Hepatocyte (in vitro differentiated cells): ENCODE results near the gene HMCN1. TPM values are rescaled to one million over a fixed set of nuclear protein-coding genes. Genes with fewer than 3 reads are reported as not detected.

Source experiments
- DNase-seq: peaks from one replicate; pipeline ENCODE4 v3.0.0-alpha.2; 2016; ENCODE audit warnings: low spot score
- H2AFZ ChIP-seq: fragments of 200-600 bp; sonication (generic); 2 replicates; pipeline ENCODE4 v1.6.0; 2016; ENCODE audit warnings: antibody characterized with exemption, mild to moderate bottlenecking
- H3K27ac ChIP-seq: fragments of 200-600 bp; sonication (generic); 2 replicates; pipeline ENCODE4 v1.5.1; 2016; ENCODE audit warnings: mild to moderate bottlenecking
- H3K27me3 ChIP-seq: fragments of 200-600 bp; sonication (generic); 2 replicates; pipeline ENCODE4 v1.6.1; 2016
- H3K36me3 ChIP-seq: fragments of 200-600 bp; sonication (generic); replicated peaks from 2 replicates; pipeline ENCODE4 v1.5.1; 2016; ENCODE audit warnings: low read depth; ENCODE audit not compliant: insufficient read depth
- H3K4me1 ChIP-seq: fragments of 200-600 bp; sonication (generic); 2 replicates; pipeline ENCODE4 v1.5.1; 2016; ENCODE audit warnings: mild to moderate bottlenecking, moderate library complexity; ENCODE audit not compliant: insufficient read depth
- H3K4me2 ChIP-seq: fragments of 200-600 bp; sonication (generic); 2 replicates; pipeline ENCODE4 v1.6.0; 2016
- H3K4me3 ChIP-seq: fragments of 200-600 bp; sonication (generic); 2 replicates; pipeline ENCODE4 v1.5.1; 2016; ENCODE audit warnings: mild to moderate bottlenecking
- H3K79me2 ChIP-seq: fragments of 200-600 bp; sonication (generic); 2 replicates; pipeline ENCODE4 v1.6.0; 2017; ENCODE audit warnings: mild to moderate bottlenecking
- H3K9me2 ChIP-seq: fragments of 200-600 bp; sonication (generic); replicated peaks from 2 replicates; pipeline ENCODE4 v1.6.0; 2017; ENCODE audit warnings: mild to moderate bottlenecking; ENCODE audit not compliant: insufficient read depth
- H3K9me3 ChIP-seq: fragments of 200-600 bp; sonication (generic); 2 replicates; pipeline ENCODE4 v1.5.1; 2016; ENCODE audit warnings: low read depth, mild to moderate bottlenecking
- H4K20me1 ChIP-seq: fragments of 200-600 bp; sonication (generic); 2 replicates; pipeline ENCODE4 v1.6.0; 2016; ENCODE audit warnings: mild to moderate bottlenecking; ENCODE audit not compliant: insufficient read depth, poor library complexity, severe bottlenecking
- CTCF ChIP-seq: fragments of 200-600 bp; sonication (generic); IDR thresholded peaks from 2 replicates; pipeline ENCODE4 v1.5.1; 2016; ENCODE audit warnings: antibody characterized with exemption, mild to moderate bottlenecking; ENCODE audit not compliant: poor library complexity
- EZH2 ChIP-seq: fragments of 200-600 bp; sonication (generic); IDR thresholded peaks from 2 replicates; pipeline ENCODE4 v1.6.1; 2016; ENCODE audit warnings: antibody characterized with exemption, mild to moderate bottlenecking, borderline replicate concordance
- EZH2phosphoT487 ChIP-seq: fragments of 200-600 bp; sonication (generic); IDR thresholded peaks from one replicate; pipeline ENCODE4 v1.6.1; 2018; ENCODE audit warnings: antibody characterized with exemption, mild to moderate bottlenecking, low read depth, moderate library complexity; ENCODE audit not compliant: unreplicated experiment, severe bottlenecking
- WGBS: methylation state at CpG from one replicate; pipeline ENCODE4 v1.1.6; 2016; ENCODE audit warnings: low lambda C conversion rate; ENCODE audit errors: missing lambda C conversion rate; 5-methylcytosine and 5-hydroxymethylcytosine counted together
- polyA plus RNA-seq: library from polyadenylated mRNA; unstranded; fragments of >200 nt; fragmentation: Nextera tagmentation; extraction: Ambion mirVana; gene quantifications from 2 replicates; pipeline ENCODE4 v1.2.1, GENCODE V29; 2016
- total RNA-seq: library from RNA; depleted of rRNA; stranded (reverse); fragments of >200 nt; gene quantifications from 2 replicates; pipeline ENCODE4 v1.2.3, GENCODE V29; 2014

HMCN1 gene
- total and polyA plus RNA-seq, 2 experiments from 2014 or later: 2.3 to 13.4 TPM

- H3K36me3 ChIP-seq: no peaks in the 10 kb centered on the region
- H3K27me3 ChIP-seq: no peaks in the 10 kb centered on the region
- no peak for DNase-seq
- no peaks in the 10 kb centered on the region for H4K20me1 ChIP-seq
- H3K9me3 ChIP-seq: no peaks in the 10 kb centered on the region
- no peak overlapping the region for H3K4me2 ChIP-seq
- H3K4me3 ChIP-seq: no peak overlapping the region
- no peaks in the 10 kb centered on the region for H3K9me2 ChIP-seq
- no peak overlapping the region for H3K27ac ChIP-seq
- no peak overlapping the region for H2AFZ ChIP-seq
- H3K4me1 ChIP-seq: no peaks in the 10 kb centered on the region
- TF ChIP-seq CTCF: no peak
- no peak for TF ChIP-seq EZH2
- no peak for TF ChIP-seq EZH2phosphoT487
- H3K79me2 ChIP-seq: no peaks in the 10 kb centered on the region
Observed at GRCh38 chr1:186143481-186143880, 409.3 kb downstream of the HMCN1 start.

DNA sequence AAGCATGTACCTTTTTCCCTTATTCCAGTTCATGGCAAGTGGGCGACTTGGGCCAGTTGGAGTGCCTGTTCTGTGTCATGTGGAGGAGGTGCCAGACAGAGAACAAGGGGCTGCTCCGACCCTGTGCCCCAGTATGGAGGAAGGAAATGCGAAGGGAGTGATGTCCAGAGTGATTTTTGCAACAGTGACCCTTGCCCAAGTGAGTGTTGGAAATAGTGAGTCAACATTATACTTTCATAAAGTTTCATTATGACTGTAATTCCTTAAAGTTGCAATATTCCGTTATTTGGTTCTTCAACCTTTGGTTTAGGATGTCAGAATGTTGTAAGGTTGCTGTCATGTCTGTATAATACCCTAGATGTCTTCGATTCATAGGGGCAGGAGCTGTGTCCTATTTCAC lies 410.3 kb downstream of the HMCN1 start:
- no peaks in the 10 kb centered on the region for H3K79me2 ChIP-seq
- no peak overlapping the region for H3K4me3 ChIP-seq
- no peak for DNase-seq
- no peaks in the 10 kb centered on the region for H4K20me1 ChIP-seq
- H3K9me2 ChIP-seq: no peaks in the 10 kb centered on the region
- H3K27me3 ChIP-seq: no peaks in the 10 kb centered on the region
- H3K9me3 ChIP-seq: no peaks in the 10 kb centered on the region
- 89% methylated on average over 5 of the region's 5 CpGs for WGBS
- no peak for TF ChIP-seq EZH2phosphoT487
- no peak for TF ChIP-seq CTCF
- no peak for TF ChIP-seq EZH2
- H3K4me1 ChIP-seq: no peaks in the 10 kb centered on the region
- H3K4me2 ChIP-seq: no peak overlapping the region
- H3K27ac ChIP-seq: no peak overlapping the region
- no peaks in the 10 kb centered on the region for H3K36me3 ChIP-seq
- H2AFZ ChIP-seq: no peak overlapping the region

GRCh38 chr1:186146974-186147373 lies 412.8 kb downstream of the HMCN1 start:
- H3K4me3 ChIP-seq: no peak overlapping the region
- H3K9me2 ChIP-seq: no peaks in the 10 kb centered on the region
- no peaks in the 10 kb centered on the region for H3K9me3 ChIP-seq
- H3K79me2 ChIP-seq: no peaks in the 10 kb centered on the region
- peaks cover 3% of the 10 kb centered on the region for H3K4me1 ChIP-seq
- no peak overlapping the region for H3K27ac ChIP-seq
- no peaks in the 10 kb centered on the region for H3K27me3 ChIP-seq
- H3K4me2 ChIP-seq: no peak overlapping the region
- WGBS: 100% methylated on average over 2 of the region's 2 CpGs
- DNase-seq: no peak
- no peaks in the 10 kb centered on the region for H4K20me1 ChIP-seq
- no peak for TF ChIP-seq EZH2phosphoT487
- TF ChIP-seq CTCF: no peak
- TF ChIP-seq EZH2: no peak
- H2AFZ ChIP-seq: no peak overlapping the region
- H3K36me3 ChIP-seq: no peaks in the 10 kb centered on the region

GRCh38 chr1:186149591-186149990 lies 415.4 kb downstream of the HMCN1 start:
- 84% methylated on average over 2 of the region's 2 CpGs for WGBS

More at GRCh38 chr1:186149591-186149990, 415.4 kb downstream of the HMCN1 start:
- H3K79me2 ChIP-seq: no peaks in the 10 kb centered on the region
- no peak for DNase-seq
- H3K4me3 ChIP-seq: no peak overlapping the region
- no peaks in the 10 kb centered on the region for H4K20me1 ChIP-seq
- TF ChIP-seq CTCF (no peak), EZH2phosphoT487 (no peak), EZH2 (no peak)
- no peaks in the 10 kb centered on the region for H3K27me3 ChIP-seq
- H2AFZ ChIP-seq: no peak overlapping the region
- H3K4me1 ChIP-seq: peaks cover 6% of the 10 kb centered on the region
- no peaks in the 10 kb centered on the region for H3K36me3 ChIP-seq
- no peaks in the 10 kb centered on the region for H3K9me3 ChIP-seq
- no peaks in the 10 kb centered on the region for H3K9me2 ChIP-seq
- H3K4me2 ChIP-seq: no peak overlapping the region
- H3K27ac ChIP-seq: no peak overlapping the region
